ENCODE results near the gene BST1.

The BST1 gene

GRCh38 chr4:15716115-15716514 is 13.2 kb downstream of the BST1 start:
- Histone ChIP-seq H3K79me2 (ENCODE audit: control insufficient read depth, low read length) (no peaks in the 10 kb centered on the region), H3K9me3 (ENCODE audit: control insufficient read depth, insufficient read depth, low read length) (no peaks in the 10 kb centered on the region), H3K9me2 (replicated peaks; ENCODE audit: control insufficient read depth, low read length) (no peaks in the 10 kb centered on the region), H3K27me3 (ENCODE audit: control insufficient read depth, low read length) (peaks cover 8% of the 10 kb centered on the region; the same call in 1 of the 2 replicates), H3F3A (ENCODE audit: control insufficient read depth, insufficient read depth) (no peaks in the 10 kb centered on the region), H3K27ac (ENCODE audit: low read depth, low read length) (no peak overlapping the region), H3K4me3 (ENCODE audit: low read length) (no peak overlapping the region), H3K36me3 (ENCODE audit: control insufficient read depth, low read length) (no peaks in the 10 kb centered on the region), H3K4me1 (ENCODE audit: control insufficient read depth, low read length) (no peaks in the 10 kb centered on the region), H4K20me1 (ENCODE audit: control insufficient read depth, insufficient read depth, low read depth, low read length) (no peaks in the 10 kb centered on the region), H3K4me2 (ENCODE audit: low read length) (no peak overlapping the region)
- no peak for TF ChIP-seq CTCF (IDR thresholded peaks at IDR 0.05; ENCODE audit: low read depth, low read length, poor library complexity, severe bottlenecking)
- TF ChIP-seq EZH2phosphoT487 (IDR thresholded peaks at IDR 0.05; ENCODE audit: borderline replicate concordance, low read length) = no peak

GRCh38 chr4:15717086-15717485 is 14.2 kb downstream of the BST1 start:
- Histone ChIP-seq H3K9me3 (ENCODE audit: control insufficient read depth, insufficient read depth, low read length) (no peaks in the 10 kb centered on the region), H3K4me3 (ENCODE audit: low read length) (no peak overlapping the region), H3K9me2 (replicated peaks; ENCODE audit: control insufficient read depth, low read length) (no peaks in the 10 kb centered on the region), H3K27ac (ENCODE audit: low read depth, low read length) (no peak overlapping the region), H4K20me1 (ENCODE audit: control insufficient read depth, insufficient read depth, low read depth, low read length) (no peaks in the 10 kb centered on the region), H3F3A (ENCODE audit: control insufficient read depth, insufficient read depth) (no peaks in the 10 kb centered on the region), H3K4me1 (ENCODE audit: control insufficient read depth, low read length) (no peaks in the 10 kb centered on the region), H3K4me2 (ENCODE audit: low read length) (no peak overlapping the region), H3K79me2 (ENCODE audit: control insufficient read depth, low read length) (no peaks in the 10 kb centered on the region), H3K27me3 (ENCODE audit: control insufficient read depth, low read length) (peaks cover 2% of the 10 kb centered on the region; the same call in 1 of the 2 replicates), H3K36me3 (ENCODE audit: control insufficient read depth, low read length) (no peaks in the 10 kb centered on the region)
- TF ChIP-seq CTCF (IDR thresholded peaks at IDR 0.05; ENCODE audit: low read depth, low read length, poor library complexity, severe bottlenecking) (no peak), EZH2phosphoT487 (IDR thresholded peaks at IDR 0.05; ENCODE audit: borderline replicate concordance, low read length) (no peak)

- Histone ChIP-seq H4K20me1 (ENCODE audit: control insufficient read depth, insufficient read depth, low read depth, low read length) (no peaks in the 10 kb centered on the region), H3K79me2 (ENCODE audit: control insufficient read depth, low read length) (no peaks in the 10 kb centered on the region), H3K36me3 (ENCODE audit: control insufficient read depth, low read length) (no peaks in the 10 kb centered on the region), H3K27ac (ENCODE audit: low read depth, low read length) (no peak overlapping the region), H3K4me3 (ENCODE audit: low read length) (no peak overlapping the region), H3K4me1 (ENCODE audit: control insufficient read depth, low read length) (no peaks in the 10 kb centered on the region), H3K9me2 (replicated peaks; ENCODE audit: control insufficient read depth, low read length) (no peaks in the 10 kb centered on the region), H3K4me2 (ENCODE audit: low read length) (no peak overlapping the region), H3K27me3 (ENCODE audit: control insufficient read depth, low read length) (no peaks in the 10 kb centered on the region), H3F3A (ENCODE audit: control insufficient read depth, insufficient read depth) (no peaks in the 10 kb centered on the region), H3K9me3 (ENCODE audit: control insufficient read depth, insufficient read depth, low read length) (no peaks in the 10 kb centered on the region)
- TF ChIP-seq EZH2phosphoT487 (IDR thresholded peaks at IDR 0.05; ENCODE audit: borderline replicate concordance, low read length) (no peak), CTCF (IDR thresholded peaks at IDR 0.05; ENCODE audit: low read depth, low read length, poor library complexity, severe bottlenecking) (no peak)
These were observed 15.0 kb downstream of the BST1 start for GRCh38 chr4:15717657-15718416.

Measured in DOHH2 (cell line).